SHP77 (cell line): ENCODE results near the gene ZBTB32.

Experiments
- DNase-seq, 2 experiments: peaks; one replicate each; lab custom pipeline; 2025; lab: John Stamatoyannopoulos, UW

ZBTB32 gene

GRCh38 chr19:35753634-35754369 is 49.4 kb downstream of the ZBTB32 start:
- no peak for DNase-seq

- no peak for DNase-seq
Observed at GRCh38 chr19:35754370-35755130, 50.2 kb downstream of the ZBTB32 start.

- no peak for DNase-seq
Observed at GRCh38 chr19:35755131-35755549, 50.8 kb downstream of the ZBTB32 start.

- no peak for DNase-seq
Observed at GRCh38 chr19:35755550-35756376, 51.4 kb downstream of the ZBTB32 start.

GRCh38 chr19:35756377-35757230 is 52.2 kb downstream of the ZBTB32 start, which contains the start of gene HSPB6:
Gene HSPB6, minus strand, starts transcription at chr19:35757029. Its CDS starts 21 bp downstream, at chr19:35757008.
- DNase-seq = peak; percentile 12 to 59

- peak; percentile 16 to 74 for DNase-seq
Observed at GRCh38 chr19:35757231-35757748, 52.9 kb downstream of the ZBTB32 start.

GRCh38 chr19:35757749-35758608 is 53.6 kb downstream of the ZBTB32 start, which contains the start of gene PROSER3:
Gene PROSER3, plus strand, starts transcription at chr19:35758176. Its CDS starts 40 bp downstream, at chr19:35758216.
- DNase-seq = peak; percentile 98

GRCh38 chr19:35759697-35760096 is 55.3 kb downstream of the ZBTB32 start:
- no peak for DNase-seq

GRCh38 chr19:35760711-35761349 is 56.5 kb downstream of the ZBTB32 start:
- no peak for DNase-seq

- DNase-seq = no peak
Observed at GRCh38 chr19:35764432-35765315, 60.3 kb downstream of the ZBTB32 start.
